HEK293T (cell line): ENCODE data around the gene CRBN.

Experiments used
- CTBP1 ChIP-seq: fragments of 450-650 bp; IDR thresholded peaks from 2 replicates; pipeline ENCODE4 v1.6.1; 2016; ENCODE audit warnings: borderline replicate concordance
- LEF1 ChIP-seq: fragments of 450-650 bp; IDR thresholded peaks from 2 replicates; pipeline ENCODE4 v1.6.1; 2017; ENCODE audit warnings: mild to moderate bottlenecking, borderline replicate concordance

- TF ChIP-seq CTBP1, result no peak
- TF ChIP-seq LEF1, result no peak
Observed at GRCh38 chr3:3165650-3166049, 13.8 kb downstream of the CRBN start.
